GM18499 (cell line): ENCODE results near the gene COL21A1.

Source experiments
- ATAC-seq: cut with Tn5 transposase; IDR thresholded peaks from one replicate; pipeline ENCODE4 v1.9.1; 2021; ENCODE audit warnings: moderate number of reproducible peaks; ENCODE audit not compliant: insufficient read depth, unreplicated experiment

Gene COL21A1

DNA sequence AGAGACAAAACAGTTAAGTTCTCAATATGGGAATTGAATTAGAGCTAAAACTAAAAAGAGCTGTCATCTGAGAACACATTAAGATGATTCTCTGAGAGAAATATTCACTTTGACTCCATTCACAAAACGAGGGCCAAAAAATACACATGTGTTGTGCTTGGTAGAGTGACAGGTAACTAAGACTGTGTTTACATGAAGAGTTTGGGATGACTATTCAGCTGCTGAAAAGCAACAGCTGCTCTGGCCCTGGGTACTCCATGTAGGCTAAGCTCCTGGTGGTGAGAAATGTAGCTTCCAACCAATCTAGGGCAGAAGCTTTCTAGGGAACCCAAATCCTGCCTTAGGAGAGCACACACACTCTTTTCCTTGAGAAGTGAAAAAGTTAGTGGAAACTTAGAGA is 184.5 kb downstream of the COL21A1 start:
- ATAC-seq, result no peak

DNA sequence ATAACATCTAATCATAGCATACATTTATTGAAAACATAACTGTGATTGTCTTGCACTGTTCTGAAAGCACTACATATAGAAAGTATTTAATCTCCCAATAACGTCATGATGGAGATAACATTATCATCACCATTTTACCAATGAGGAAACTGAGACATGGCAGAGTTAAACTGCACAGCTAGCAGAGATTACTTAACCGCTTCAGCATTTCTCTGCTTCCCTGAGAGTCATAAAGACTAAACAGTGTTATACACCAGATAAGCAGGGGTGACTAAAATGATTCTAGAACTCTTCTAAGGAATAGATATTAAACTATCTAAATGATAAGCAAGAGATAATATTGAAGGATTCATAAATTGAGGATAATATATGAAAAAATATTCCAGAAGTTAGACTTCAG is 188.7 kb downstream of the COL21A1 start:
- no peak for ATAC-seq

- ATAC-seq, result no peak
These were observed 192.2 kb downstream of the COL21A1 start for GRCh38 chr6:56055081-56055704.

DNA sequence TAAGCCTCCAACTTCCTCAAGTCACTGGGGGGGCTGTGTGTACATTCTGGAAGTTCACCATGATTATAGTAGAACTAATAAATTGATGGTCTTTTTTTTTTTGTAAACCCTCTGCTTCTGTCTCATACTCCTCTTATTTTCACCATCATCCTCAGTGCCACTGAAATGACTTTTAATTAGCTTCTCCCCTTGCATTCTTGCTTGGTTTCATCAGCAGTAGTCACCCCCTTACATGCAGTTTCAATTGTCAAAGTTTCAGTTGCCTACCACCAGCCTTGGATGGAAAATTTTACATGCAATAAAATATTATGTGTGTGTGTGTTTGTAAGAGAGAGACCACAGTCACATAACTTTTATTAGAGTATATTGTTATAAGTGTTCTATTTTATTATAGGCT is 196.2 kb downstream of the COL21A1 start:
- no peak for ATAC-seq

GRCh38 chr6:56050530-56051201 is 196.7 kb downstream of the COL21A1 start:
- ATAC-seq, result no peak

- no peak for ATAC-seq
These were observed 198.8 kb downstream of the COL21A1 start for GRCh38 chr6:56048601-56049000.

DNA sequence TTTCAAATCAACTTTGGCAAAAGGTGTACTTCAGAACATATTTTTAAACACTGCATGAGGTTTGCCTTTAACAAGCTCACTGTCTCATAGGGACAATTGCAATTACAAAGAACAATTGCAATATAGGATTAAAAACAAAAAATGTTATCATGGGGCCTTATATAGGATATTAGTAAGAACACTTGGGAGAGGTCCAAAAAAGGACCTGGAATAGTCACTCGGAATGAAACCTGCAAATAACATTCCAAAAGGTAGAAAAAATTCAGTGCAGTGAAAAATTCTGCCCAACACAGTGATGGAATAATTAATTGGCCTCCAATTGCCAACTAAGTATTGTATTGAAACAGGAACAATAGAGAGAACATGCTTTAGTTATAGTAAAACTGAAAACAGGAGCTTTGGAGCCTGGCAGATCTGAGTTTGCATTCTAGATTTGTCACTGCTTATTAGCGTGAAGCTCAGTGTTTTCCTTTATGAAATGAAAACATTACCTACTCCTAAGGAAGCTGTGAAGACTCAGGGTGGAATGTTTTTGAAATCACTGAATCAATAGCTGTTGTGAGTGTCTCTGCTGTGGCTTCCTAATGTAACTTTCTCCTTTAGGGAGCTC is 199.3 kb downstream of the COL21A1 start:
- no peak for ATAC-seq

GRCh38 chr6:56046576-56046975 is 200.8 kb downstream of the COL21A1 start:
- no peak for ATAC-seq

DNA sequence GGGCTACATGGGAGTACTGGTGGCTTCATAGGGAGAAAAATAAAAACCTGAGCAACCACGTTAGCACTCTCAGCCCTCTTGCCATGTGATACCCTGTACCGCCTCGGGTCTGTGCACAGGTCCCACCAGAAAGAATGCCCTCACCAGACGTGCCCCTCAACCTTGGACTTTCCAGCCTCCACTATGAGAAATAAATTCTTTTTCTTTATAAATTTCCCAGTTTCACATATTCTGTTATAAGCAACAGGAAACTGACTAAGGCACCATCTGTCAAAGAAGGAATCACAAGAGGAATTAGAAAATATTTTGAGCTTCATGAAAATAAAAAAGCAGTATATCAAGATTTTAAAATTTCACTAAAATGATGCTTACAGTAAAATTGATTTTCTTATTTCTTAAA is 203.6 kb downstream of the COL21A1 start:
- ATAC-seq, result no peak

DNA sequence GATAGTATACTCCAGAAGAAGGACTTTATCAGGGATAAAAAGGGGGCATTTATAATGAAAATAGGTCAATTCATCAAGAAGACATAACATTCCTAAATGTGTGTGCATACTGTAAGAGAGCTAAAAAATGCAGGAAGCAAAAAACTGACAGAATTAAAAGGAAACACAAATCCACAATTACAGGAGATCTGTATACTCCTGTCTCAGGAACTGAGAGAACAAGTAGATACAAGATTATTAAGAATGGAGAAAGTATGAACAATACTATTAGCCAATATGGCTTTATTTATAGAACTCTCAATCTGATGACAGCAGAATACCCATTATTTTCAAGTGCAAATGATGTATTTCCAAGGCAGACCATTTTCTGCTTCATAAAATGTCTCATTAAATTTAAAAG is 204.3 kb downstream of the COL21A1 start:
- no peak for ATAC-seq

GRCh38 chr6:56041591-56041990 is 205.8 kb downstream of the COL21A1 start:
- no peak for ATAC-seq

GRCh38 chr6:56040889-56041301 is 206.5 kb downstream of the COL21A1 start:
- ATAC-seq, result no peak

DNA sequence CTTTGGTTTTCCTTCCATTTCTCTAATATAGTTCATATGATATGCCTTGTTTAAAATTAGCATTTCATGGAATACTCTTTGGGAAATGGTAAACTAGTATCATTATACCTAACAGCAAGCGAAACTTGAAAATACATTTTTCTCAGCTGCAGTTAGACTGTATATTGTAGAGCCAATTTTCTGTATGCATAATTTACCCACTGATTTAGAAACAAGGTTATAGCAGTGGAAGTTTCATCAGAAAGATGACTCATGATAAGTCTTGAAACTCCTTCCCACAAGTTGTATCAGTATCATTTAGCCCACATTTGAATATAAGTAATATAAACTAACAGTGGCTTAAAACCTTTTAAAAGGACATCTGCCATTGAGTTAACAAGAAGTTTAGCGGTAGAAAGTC is 207.2 kb downstream of the COL21A1 start:
- no peak for ATAC-seq

DNA sequence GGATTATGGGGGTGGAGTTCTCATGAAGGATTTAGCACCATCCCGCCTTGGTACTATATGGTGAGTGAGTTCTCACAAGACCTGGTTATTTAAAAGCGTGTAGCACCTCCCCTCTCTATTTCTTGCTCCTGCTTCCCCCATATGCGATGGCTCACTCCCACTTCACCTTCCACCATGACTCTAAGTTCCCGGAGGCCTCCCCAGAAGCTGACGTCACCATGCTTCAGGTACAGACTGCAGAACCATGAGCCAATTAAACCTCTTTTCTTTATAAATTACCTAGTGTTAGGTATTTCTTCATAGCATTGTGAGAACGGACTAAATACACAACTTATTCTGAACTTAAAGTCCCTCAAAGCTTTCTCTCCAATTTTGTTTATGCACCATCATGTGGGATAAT is 208.6 kb downstream of the COL21A1 start:
- ATAC-seq, result no peak

DNA sequence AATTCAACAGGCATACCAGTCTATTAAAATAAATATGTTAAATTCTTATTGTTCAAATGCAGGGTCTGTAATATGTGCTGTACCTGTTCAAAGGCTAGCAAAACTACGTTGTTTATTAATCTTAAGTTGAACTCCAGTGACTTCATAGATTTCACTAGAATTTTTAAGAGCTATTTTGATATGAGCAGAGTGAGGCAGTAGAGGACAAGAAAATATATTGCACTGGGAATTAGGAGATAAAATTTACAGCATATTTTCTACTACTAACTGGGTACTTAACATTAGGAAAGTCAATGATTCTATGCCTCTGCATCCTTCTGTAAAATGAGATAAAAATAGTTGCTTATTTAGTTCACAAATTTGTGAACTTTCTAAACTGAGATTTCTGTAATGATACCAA is 209.8 kb downstream of the COL21A1 start:
- no peak for ATAC-seq

- no peak for ATAC-seq
These were observed 210.3 kb downstream of the COL21A1 start for GRCh38 chr6:56036916-56037600.

DNA sequence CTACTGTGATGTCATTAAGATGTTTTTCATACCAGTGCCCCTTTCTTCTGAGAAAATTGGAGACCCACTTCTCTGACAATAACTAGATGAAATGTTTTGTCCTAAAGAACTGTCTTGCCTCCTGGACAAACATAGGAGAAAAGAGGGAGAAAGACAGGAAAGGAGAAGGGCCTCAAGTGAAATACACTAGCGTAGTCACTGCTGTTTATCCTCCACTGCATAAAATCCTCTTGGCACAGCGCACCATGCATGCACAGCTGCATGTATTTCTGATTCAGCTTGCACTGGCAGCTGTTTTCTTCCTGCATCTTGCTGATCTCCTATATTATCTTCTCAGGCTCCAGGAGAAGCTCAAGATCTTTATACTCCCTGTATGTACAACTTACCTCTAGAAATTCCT is 214.0 kb downstream of the COL21A1 start:
- ATAC-seq, result no peak

- ATAC-seq, result no peak
These were observed 214.6 kb downstream of the COL21A1 start for GRCh38 chr6:56032715-56033260.

- ATAC-seq, result no peak
These were observed 219.5 kb downstream of the COL21A1 start for GRCh38 chr6:56027865-56028264.

GRCh38 chr6:56026455-56027180 is 220.8 kb downstream of the COL21A1 start:
- no peak for ATAC-seq
